ENCODE data around the gene SETD2. TPM values are rescaled to one million over a fixed set of nuclear protein-coding genes. Genes with fewer than 3 reads are reported as not detected.
A peak's percentile ranks its signal among the peaks of the same experiment; 100 is the strongest.
"Not testable (repeated sequence)": the region's sequence is repeated elsewhere in the genome, so short reads cannot be mapped to it uniquely, and the experiment has no call there.

SETD2 gene
- total and polyA plus RNA-seq, 4 donors = 7.6 to 37.6 (median 19.0) TPM

GRCh38 chr3:47036145-47036544 is 127.8 kb downstream of the SETD2 start:
- H3K4me1 ChIP-seq (ENCODE audit: control insufficient read depth in 4 of 4, insufficient read depth in 4 of 4, low read length in 3 of 4) = no peaks in the 10 kb centered on the region
- no peaks in the 10 kb centered on the region for H3K9me3 ChIP-seq (ENCODE audit: control insufficient read depth in 4 of 4, low read length in 3 of 4)
- H3K27ac ChIP-seq (ENCODE audit: low read depth in 1 of 2, low read length in 2 of 2) = no peak overlapping the region
- TF ChIP-seq NR2F2 (IDR thresholded peaks at IDR 0.05) = no peak
- TF ChIP-seq HNF4A (conservative IDR thresholded peaks at IDR 0.05) = peak in 1 of 2 donors; percentile 21
- H3K27me3 ChIP-seq (ENCODE audit: control insufficient read depth in 4 of 4, insufficient read depth in 4 of 4, low read length in 3 of 4) = no peaks in the 10 kb centered on the region
- H3K4me3 ChIP-seq (ENCODE audit: low read depth in 1 of 3, low read length in 3 of 3) = no peak overlapping the region
- no peak overlapping the region for H3K9ac ChIP-seq (ENCODE audit: low read depth in 1 of 2, low read length in 2 of 2)
- no peak for DNase-seq (ENCODE audit: low spot score)
- peaks cover 10 to 41% (median 28%) of the 10 kb centered on the region in 4 donors for H3K36me3 ChIP-seq (ENCODE audit: control insufficient read depth in 4 of 4, insufficient read depth in 3 of 4, low read depth in 1 of 4, low read length in 3 of 4)
- 56% methylated on average over 3 of the region's 3 CpGs for WGBS

GRCh38 chr3:47035645-47036044 is 128.3 kb downstream of the SETD2 start:
- H3K27me3 ChIP-seq (ENCODE audit: control insufficient read depth in 4 of 4, insufficient read depth in 4 of 4, low read length in 3 of 4) = no peaks in the 10 kb centered on the region
- TF ChIP-seq HNF4A (conservative IDR thresholded peaks at IDR 0.05) (no peak), HNF4G (IDR thresholded peaks at IDR 0.05) (no peak), EGR1 (IDR thresholded peaks at IDR 0.05; ENCODE audit: low read depth in 2 of 2) (no peak), FOXA1 (IDR thresholded peaks at IDR 0.05) (no peak), FOXA2 (IDR thresholded peaks at IDR 0.05) (no peak), RAD21 (IDR thresholded peaks at IDR 0.05) (no peak), ATF3 (IDR thresholded peaks at IDR 0.05) (no peak), YY1 (IDR thresholded peaks at IDR 0.05) (no peak), TAF1 (conservative IDR thresholded peaks at IDR 0.05) (no peak), CTCF (IDR thresholded peaks at IDR 0.05; ENCODE audit: low read depth, low read length, missing input control) (no peak), MAX (IDR thresholded peaks at IDR 0.05) (no peak), RXRA (IDR thresholded peaks at IDR 0.05) (no peak), SP1 (IDR thresholded peaks at IDR 0.05) (no peak)
- H3K4me1 ChIP-seq (ENCODE audit: control insufficient read depth in 4 of 4, insufficient read depth in 4 of 4, low read length in 3 of 4) = no peaks in the 10 kb centered on the region
- no peak for DNase-seq (ENCODE audit: low spot score)
- H3K36me3 ChIP-seq (ENCODE audit: control insufficient read depth in 4 of 4, insufficient read depth in 3 of 4, low read depth in 1 of 4, low read length in 3 of 4) = peaks cover 10 to 36% (median 24%) of the 10 kb centered on the region in 4 donors
- no peaks in the 10 kb centered on the region for H3K9me3 ChIP-seq (ENCODE audit: control insufficient read depth in 4 of 4, low read length in 3 of 4)
- H3K27ac ChIP-seq (ENCODE audit: low read depth in 1 of 2, low read length in 2 of 2) = no peak overlapping the region
- no peak overlapping the region for H3K9ac ChIP-seq (ENCODE audit: low read depth in 1 of 2, low read length in 2 of 2)
- no peak overlapping the region for H3K4me3 ChIP-seq (ENCODE audit: low read depth in 1 of 3, low read length in 3 of 3)
- 84% methylated on average over 2 of the region's 2 CpGs for WGBS

- TF ChIP-seq NR2F2 (IDR thresholded peaks at IDR 0.05) (no peak), HNF4A (conservative IDR thresholded peaks at IDR 0.05) (no peak), EGR1 (IDR thresholded peaks at IDR 0.05; ENCODE audit: low read depth in 2 of 2) (no peak), SP1 (IDR thresholded peaks at IDR 0.05) (no peak), FOXA2 (IDR thresholded peaks at IDR 0.05) (no peak), ZBTB33 (IDR thresholded peaks at IDR 0.05) (no peak), REST (IDR thresholded peaks at IDR 0.05) (no peak), ATF3 (IDR thresholded peaks at IDR 0.05) (no peak)
- H3K9me3 ChIP-seq (ENCODE audit: control insufficient read depth in 4 of 4, low read length in 3 of 4) = no peaks in the 10 kb centered on the region
- no peaks in the 10 kb centered on the region for H3K27me3 ChIP-seq (ENCODE audit: control insufficient read depth in 4 of 4, insufficient read depth in 4 of 4, low read length in 3 of 4)
- H3K36me3 ChIP-seq (ENCODE audit: control insufficient read depth in 4 of 4, insufficient read depth in 3 of 4, low read depth in 1 of 4, low read length in 3 of 4) = peaks cover 9 to 30% (median 21%) of the 10 kb centered on the region in 4 donors
- H3K4me3 ChIP-seq (ENCODE audit: low read depth in 1 of 3, low read length in 3 of 3) = no peak overlapping the region
- no peak for DNase-seq (ENCODE audit: low spot score)
- H3K9ac ChIP-seq (ENCODE audit: low read depth in 1 of 2, low read length in 2 of 2) = no peak overlapping the region
- no peak overlapping the region for H3K27ac ChIP-seq (ENCODE audit: low read depth in 1 of 2, low read length in 2 of 2)
- H3K4me1 ChIP-seq (ENCODE audit: control insufficient read depth in 4 of 4, insufficient read depth in 4 of 4, low read length in 3 of 4) = no peaks in the 10 kb centered on the region
- 87% methylated on average over 2 of the region's 2 CpGs for WGBS
Measured at GRCh38 chr3:47034868-47035489, 128.9 kb downstream of the SETD2 start.

GRCh38 chr3:47031041-47031440 is 132.9 kb downstream of the SETD2 start:
- not testable (repeated sequence) for H3K27ac ChIP-seq (ENCODE audit: low read depth in 1 of 2, low read length in 2 of 2); H3K4me3 ChIP-seq (ENCODE audit: low read depth in 1 of 3, low read length in 3 of 3); DNase-seq (ENCODE audit: low spot score); H3K9me3 ChIP-seq (ENCODE audit: control insufficient read depth in 4 of 4, low read length in 3 of 4); H3K9ac ChIP-seq (ENCODE audit: low read depth in 1 of 2, low read length in 2 of 2); H3K4me1 ChIP-seq (ENCODE audit: control insufficient read depth in 4 of 4, insufficient read depth in 4 of 4, low read length in 3 of 4); H3K27me3 ChIP-seq (ENCODE audit: control insufficient read depth in 4 of 4, insufficient read depth in 4 of 4, low read length in 3 of 4)
- peaks cover 5 to 23% (median 13%) of the 10 kb centered on the region in 4 donors for H3K36me3 ChIP-seq (ENCODE audit: control insufficient read depth in 4 of 4, insufficient read depth in 3 of 4, low read depth in 1 of 4, low read length in 3 of 4)
- 83% methylated on average over 4 of the region's 4 CpGs for WGBS
